Kidney tubule cell (primary cell): ENCODE data around the gene OR1N1.
"Not testable (repeated sequence)": the region's sequence is repeated elsewhere in the genome, so short reads cannot be mapped to it uniquely, and the experiment has no call there.

Experiments used
- DNase-seq: peaks from one replicate; pipeline ENCODE4 v3.0.0-alpha.2; 2018; ENCODE audit warnings: low spot score

Gene OR1N1

GRCh38 chr9:122527193-122527592, at the start of gene OR1N1:
TSS of gene OR1N1 (minus strand) at chr9:122527293. CDS start at chr9:122527293, 0 bp downstream.
- no peak for DNase-seq

- peak; percentile 20 for DNase-seq
These were observed 45.4 kb upstream of the OR1N1 start for GRCh38 chr9:122572456-122572855.

- DNase-seq, result no peak
These were observed 40.8 kb upstream of the OR1N1 start for GRCh38 chr9:122567901-122568300.

- no peak for DNase-seq
These were observed 35.2 kb upstream of the OR1N1 start for GRCh38 chr9:122562134-122562760.

GRCh38 chr9:122561446-122561845, 34.4 kb upstream of the OR1N1 start:
- no peak for DNase-seq

GRCh38 chr9:122552812-122553211, 25.7 kb upstream of the OR1N1 start, which contains the start of gene OR1N2:
TSS of gene OR1N2 (plus strand) at chr9:122553112. CDS start at chr9:122553212, 100 bp downstream.
- no peak for DNase-seq

GRCh38 chr9:122551371-122551770, 24.3 kb upstream of the OR1N1 start:
- DNase-seq, result no peak

- peak; percentile 8 for DNase-seq
These were observed 19.1 kb upstream of the OR1N1 start for GRCh38 chr9:122546196-122546595.

GRCh38 chr9:122538757-122539156, 11.7 kb upstream of the OR1N1 start:
- no peak for DNase-seq

- DNase-seq, result peak; percentile 74
These were observed 10.0 kb upstream of the OR1N1 start for GRCh38 chr9:122537066-122537465.

GRCh38 chr9:122536134-122536533, 9.0 kb upstream of the OR1N1 start:
- DNase-seq, result peak; percentile 50

GRCh38 chr9:122531157-122531556, 4.1 kb upstream of the OR1N1 start:
- not testable (repeated sequence) for DNase-seq

- DNase-seq, result no peak
These were observed 491 bp downstream of the OR1N1 start for GRCh38 chr9:122526602-122527001.

GRCh38 chr9:122519376-122519775, 7.7 kb downstream of the OR1N1 start:
- no peak for DNase-seq

- no peak for DNase-seq
These were observed 8.3 kb downstream of the OR1N1 start, which contains the start of gene OR1J4 for GRCh38 chr9:122518841-122519240. TSS of gene OR1J4 (plus strand) at chr9:122519141. CDS start at chr9:122519141, 0 bp downstream.

- no peak for DNase-seq
These were observed 8.9 kb downstream of the OR1N1 start for GRCh38 chr9:122518226-122518625.

- no peak for DNase-seq
These were observed 16.6 kb downstream of the OR1N1 start, which contains the start of gene OR1J2 for GRCh38 chr9:122510502-122510901. TSS of gene OR1J2 (plus strand) at chr9:122510802. CDS start at chr9:122510802, 0 bp downstream.

GRCh38 chr9:122506964-122507363, 20.1 kb downstream of the OR1N1 start:
- DNase-seq, result no peak

GRCh38 chr9:122498883-122499288, 28.2 kb downstream of the OR1N1 start:
- DNase-seq, result peak; percentile 65

GRCh38 chr9:122479062-122479461, 48.0 kb downstream of the OR1N1 start:
- no peak for DNase-seq

- no peak for DNase-seq
These were observed 49.3 kb downstream of the OR1N1 start, which contains the start of gene OR1J1 for GRCh38 chr9:122477826-122478225. TSS of gene OR1J1 (minus strand) at chr9:122477926. CDS start at chr9:122477926, 0 bp downstream.

- DNase-seq, result peak; percentile 13
These were observed 49.7 kb downstream of the OR1N1 start for GRCh38 chr9:122477346-122477745.
